ENCODE measurements around the gene BCOR.

DNA sequence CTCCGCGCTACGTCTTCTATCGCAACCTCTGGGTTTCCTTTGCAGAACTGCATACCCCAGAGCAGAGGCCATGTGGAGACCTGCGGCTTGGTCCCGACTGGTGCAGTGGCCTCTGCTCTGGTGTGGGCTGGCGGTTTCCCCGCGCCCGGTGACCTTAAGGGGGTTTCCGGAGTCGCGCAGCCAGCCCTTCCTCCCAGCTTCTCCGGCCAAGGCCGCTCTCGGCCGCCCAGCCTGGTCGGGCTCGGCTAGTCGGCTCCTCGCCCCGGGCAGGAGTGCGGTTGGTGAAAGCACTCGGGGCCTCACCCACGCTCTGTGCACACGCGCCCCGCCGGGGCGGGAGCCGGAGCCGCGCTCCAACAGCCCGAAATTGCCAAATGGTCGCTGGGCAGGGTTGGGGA lies 84.9 kb downstream of the BCOR start:
- no peak for TF ChIP-seq CTCF (IDR thresholded peaks at IDR 0.05 in 2 of 3, conservative IDR thresholded peaks at IDR 0.05 in 1 of 3; ENCODE audit: borderline replicate concordance in 1 of 3, insufficient read depth in 1 of 3, low read depth in 2 of 3, low read length in 2 of 3)
- TF ChIP-seq EZH2 (IDR thresholded peaks at IDR 0.05): no peak
- no peak for TF ChIP-seq POLR2A (IDR thresholded peaks at IDR 0.05; ENCODE audit: borderline replicate concordance, extremely low read depth, insufficient read depth, insufficient read length)
- no peak for TF ChIP-seq CEBPB (IDR thresholded peaks at IDR 0.05; ENCODE audit: low read depth)
- no peak for TF ChIP-seq POLR2AphosphoS5 (IDR thresholded peaks at IDR 0.05; ENCODE audit: low read depth, low read length)
- no peak for TF ChIP-seq EZH2phosphoT487 (IDR thresholded peaks at IDR 0.05; ENCODE audit: borderline replicate concordance)
- TF ChIP-seq, protein P1, sequence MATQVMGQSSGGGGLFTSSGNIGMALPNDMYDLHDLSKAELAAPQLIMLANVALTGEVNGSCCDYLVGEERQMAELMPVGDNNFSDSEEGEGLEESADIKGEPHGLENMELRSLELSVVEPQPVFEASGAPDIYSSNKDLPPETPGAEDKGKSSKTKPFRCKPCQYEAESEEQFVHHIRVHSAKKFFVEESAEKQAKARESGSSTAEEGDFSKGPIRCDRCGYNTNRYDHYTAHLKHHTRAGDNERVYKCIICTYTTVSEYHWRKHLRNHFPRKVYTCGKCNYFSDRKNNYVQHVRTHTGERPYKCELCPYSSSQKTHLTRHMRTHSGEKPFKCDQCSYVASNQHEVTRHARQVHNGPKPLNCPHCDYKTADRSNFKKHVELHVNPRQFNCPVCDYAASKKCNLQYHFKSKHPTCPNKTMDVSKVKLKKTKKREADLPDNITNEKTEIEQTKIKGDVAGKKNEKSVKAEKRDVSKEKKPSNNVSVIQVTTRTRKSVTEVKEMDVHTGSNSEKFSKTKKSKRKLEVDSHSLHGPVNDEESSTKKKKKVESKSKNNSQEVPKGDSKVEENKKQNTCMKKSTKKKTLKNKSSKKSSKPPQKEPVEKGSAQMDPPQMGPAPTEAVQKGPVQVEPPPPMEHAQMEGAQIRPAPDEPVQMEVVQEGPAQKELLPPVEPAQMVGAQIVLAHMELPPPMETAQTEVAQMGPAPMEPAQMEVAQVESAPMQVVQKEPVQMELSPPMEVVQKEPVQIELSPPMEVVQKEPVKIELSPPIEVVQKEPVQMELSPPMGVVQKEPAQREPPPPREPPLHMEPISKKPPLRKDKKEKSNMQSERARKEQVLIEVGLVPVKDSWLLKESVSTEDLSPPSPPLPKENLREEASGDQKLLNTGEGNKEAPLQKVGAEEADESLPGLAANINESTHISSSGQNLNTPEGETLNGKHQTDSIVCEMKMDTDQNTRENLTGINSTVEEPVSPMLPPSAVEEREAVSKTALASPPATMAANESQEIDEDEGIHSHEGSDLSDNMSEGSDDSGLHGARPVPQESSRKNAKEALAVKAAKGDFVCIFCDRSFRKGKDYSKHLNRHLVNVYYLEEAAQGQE (IDR thresholded peaks at IDR 0.05; ENCODE audit: low read depth): no peak
- no peak for TF ChIP-seq SIN3A (IDR thresholded peaks at IDR 0.05; ENCODE audit: low read depth)
